Jurkat, Clone E6-1 (cell line): Measurements from ENCODE around the gene VWA3A.
"Not testable (repeated sequence)": the region's sequence is repeated elsewhere in the genome, so short reads cannot be mapped to it uniquely, and the experiment has no call there.

Source experiments
- DNase-seq: peaks from one replicate; pipeline ENCODE4 v3.0.0-alpha.2; 2011; ENCODE audit warnings: low read depth, low spot score
- H3K4me3 ChIP-seq: 2 replicates; pipeline ENCODE4 v1.5.1; 2011; ENCODE audit warnings: mild to moderate bottlenecking, low read length, control low read depth, moderate library complexity

The VWA3A gene

GRCh38 chr16:22172642-22173041, 80.3 kb downstream of the VWA3A start:
- DNase-seq, H3K4me3 ChIP-seq: not testable (repeated sequence)

- no peak overlapping the region for H3K4me3 ChIP-seq
- DNase-seq = no peak
Measured at GRCh38 chr16:22174642-22175041, 82.3 kb downstream of the VWA3A start.

- no peak for DNase-seq
- H3K4me3 ChIP-seq = no peak overlapping the region
Measured at GRCh38 chr16:22177968-22178930, 85.9 kb downstream of the VWA3A start.

GRCh38 chr16:22181426-22181825, 89.1 kb downstream of the VWA3A start:
- H3K4me3 ChIP-seq = no peak overlapping the region
- no peak for DNase-seq

GRCh38 chr16:22181843-22182242, 89.5 kb downstream of the VWA3A start:
- DNase-seq = no peak
- H3K4me3 ChIP-seq = no peak overlapping the region

- DNase-seq = no peak
- no peak overlapping the region for H3K4me3 ChIP-seq
Measured at GRCh38 chr16:22183335-22183734, 91.0 kb downstream of the VWA3A start.

- no peak for DNase-seq
- no peak overlapping the region for H3K4me3 ChIP-seq
Measured at GRCh38 chr16:22183901-22184614, 91.7 kb downstream of the VWA3A start.

- no peak for DNase-seq
- no peak overlapping the region for H3K4me3 ChIP-seq
Measured at GRCh38 chr16:22184615-22184968, 92.3 kb downstream of the VWA3A start.

- no peak for DNase-seq
- no peak overlapping the region for H3K4me3 ChIP-seq
Measured at GRCh38 chr16:22186517-22186916, 94.2 kb downstream of the VWA3A start.

- H3K4me3 ChIP-seq = no peak overlapping the region
- DNase-seq = no peak
Measured at GRCh38 chr16:22188267-22188594, 95.9 kb downstream of the VWA3A start.

GRCh38 chr16:22188595-22189442, 96.5 kb downstream of the VWA3A start:
- DNase-seq = peak; percentile 74
- no peak overlapping the region for H3K4me3 ChIP-seq

- no peak for DNase-seq
- peak overlapping the region; percentile 69 for H3K4me3 ChIP-seq
Measured at GRCh38 chr16:22189473-22190080, 97.2 kb downstream of the VWA3A start.

GRCh38 chr16:22190081-22190775, 97.9 kb downstream of the VWA3A start:
- peak overlapping the region; percentile 69 for H3K4me3 ChIP-seq
- DNase-seq = no peak

GRCh38 chr16:22190776-22191531, 98.6 kb downstream of the VWA3A start:
- DNase-seq = peak; percentile 97

GRCh38 chr16:22191532-22192260, 99.4 kb downstream of the VWA3A start:
- H3K4me3 ChIP-seq = peak overlapping the region; percentile 72
- DNase-seq = no peak

More at GRCh38 chr16:22190776-22191531, 98.6 kb downstream of the VWA3A start:
- peak overlapping the region; percentile 72 for H3K4me3 ChIP-seq

- DNase-seq = peak; percentile 73
- H3K4me3 ChIP-seq = peak overlapping the region; percentile 72
Measured at GRCh38 chr16:22192261-22193062, 100.1 kb downstream of the VWA3A start.

- no peak overlapping the region for H3K4me3 ChIP-seq
- no peak for DNase-seq
Measured at GRCh38 chr16:22193063-22193411, 100.7 kb downstream of the VWA3A start.
